HG03025 (cell line): Measurements from ENCODE around the gene SART3.

ENCODE experiments used
- ATAC-seq: cut with Tn5 transposase; IDR thresholded peaks from one replicate; pipeline ENCODE4 v1.9.1; 2021; ENCODE audit warnings: mild to moderate bottlenecking, moderate library complexity; ENCODE audit not compliant: unreplicated experiment, low FRiP score

SART3 gene

DNA sequence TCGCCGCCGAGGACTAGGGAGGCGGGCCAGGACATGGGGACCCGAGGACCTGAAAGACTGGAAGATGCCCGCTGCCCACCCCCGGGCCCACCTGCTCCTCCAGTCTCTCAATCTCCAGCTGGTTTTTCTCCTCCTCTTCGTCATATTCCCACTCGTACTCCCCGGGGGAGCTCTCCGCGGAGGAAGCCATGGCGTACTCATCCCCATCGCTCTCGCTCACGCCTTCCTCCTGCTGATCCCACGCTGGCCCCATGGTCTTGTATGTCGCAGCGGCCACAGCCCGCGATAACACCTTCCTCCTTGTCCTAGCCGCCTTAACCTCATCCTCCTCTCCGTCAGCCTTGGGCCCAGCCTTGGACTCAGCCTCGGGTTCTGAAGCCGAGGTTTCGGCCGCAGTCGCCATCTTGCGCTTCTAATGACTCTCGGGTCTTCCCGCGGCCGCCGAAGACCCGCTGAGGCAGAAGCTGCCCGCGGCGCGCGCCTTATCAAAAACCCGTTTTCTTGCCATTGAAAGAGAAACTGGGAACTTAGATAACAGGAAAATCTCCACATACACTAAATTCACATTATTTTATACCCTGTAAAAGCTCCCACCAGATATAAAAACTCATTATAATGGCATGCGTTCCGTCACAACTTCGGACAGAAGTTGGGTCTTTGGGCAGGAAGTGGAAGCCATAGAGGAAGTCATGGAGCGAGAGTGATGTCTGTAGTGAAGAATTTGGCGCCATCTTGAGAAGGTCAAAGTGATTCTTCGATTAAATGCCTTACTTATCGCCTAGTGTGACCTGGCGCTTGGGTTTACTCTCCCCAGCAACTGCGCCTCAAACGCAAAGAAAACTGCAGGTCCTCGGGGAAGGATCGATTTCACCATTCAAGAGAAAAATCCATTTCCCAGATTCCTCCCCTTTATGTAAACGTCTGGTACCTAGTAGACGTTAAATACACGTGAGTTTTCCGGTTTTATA, at the start of gene SART3:
Gene SART3 (minus strand): TSS at position 422 of the 968 bp plus-strand sequence. CDS start 19 bp downstream, at position 403.
- peak; percentile 37 for ATAC-seq

- ATAC-seq: no peak
These were observed 49.4 kb upstream of the SART3 start for GRCh38 chr12:108610336-108610815.

DNA sequence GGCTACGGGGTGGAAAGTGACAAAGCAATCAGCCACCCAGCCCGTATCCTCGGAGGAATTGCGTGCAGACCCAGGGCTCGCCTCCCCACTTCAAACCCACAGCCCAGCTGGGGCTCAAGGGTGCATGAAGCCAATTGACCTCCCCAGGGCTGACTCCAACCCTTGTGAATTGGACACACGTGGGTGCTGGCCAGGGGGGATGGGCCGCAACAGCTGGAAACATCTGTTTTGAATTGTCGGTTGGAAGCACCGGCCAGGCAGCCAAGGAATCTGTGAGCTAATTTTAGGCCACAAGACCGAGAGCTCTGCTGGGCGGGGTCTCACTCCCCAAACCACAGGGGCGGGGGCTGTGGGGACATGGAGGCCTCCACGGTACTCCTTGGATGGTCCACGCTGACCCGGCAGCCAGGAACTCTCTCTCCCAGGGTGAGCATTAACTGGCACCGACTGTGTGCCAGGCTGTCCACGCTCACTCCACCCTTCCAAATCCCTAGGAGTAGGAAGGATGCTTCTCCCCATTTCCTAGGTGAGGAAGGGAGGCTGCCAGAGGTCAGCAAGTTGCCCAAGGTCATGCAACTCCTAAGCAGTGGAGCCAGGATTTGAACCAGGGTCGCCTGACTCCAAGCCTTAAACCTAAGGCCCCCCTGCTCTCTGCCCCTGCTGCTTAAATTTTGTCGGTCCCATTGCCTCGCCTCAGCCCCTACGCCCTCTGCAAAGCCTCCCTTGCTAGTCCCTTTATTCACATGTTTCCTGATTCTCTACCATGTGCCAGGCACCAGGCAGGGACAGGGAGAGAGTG, 48.8 kb upstream of the SART3 start:
- ATAC-seq: no peak

DNA sequence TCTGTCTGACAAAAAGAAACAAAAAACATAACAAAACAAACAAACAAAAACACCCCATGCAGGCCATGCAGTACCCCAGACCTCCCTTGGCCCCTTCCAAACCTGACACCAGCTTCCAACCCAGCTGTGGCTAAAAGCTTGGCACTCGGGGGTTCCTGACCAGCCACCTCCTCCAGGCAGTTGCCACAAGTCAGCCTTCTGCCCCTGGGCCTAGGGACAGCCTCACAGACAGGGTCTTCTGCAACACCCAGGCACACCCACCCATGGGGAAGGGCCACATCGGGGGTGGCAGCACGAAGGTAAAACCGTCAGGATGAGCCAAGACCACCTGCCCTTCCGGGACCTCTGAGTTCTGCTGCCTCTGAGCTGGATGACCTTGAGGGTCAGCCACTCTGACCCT, 47.6 kb upstream of the SART3 start:
- no peak for ATAC-seq

DNA sequence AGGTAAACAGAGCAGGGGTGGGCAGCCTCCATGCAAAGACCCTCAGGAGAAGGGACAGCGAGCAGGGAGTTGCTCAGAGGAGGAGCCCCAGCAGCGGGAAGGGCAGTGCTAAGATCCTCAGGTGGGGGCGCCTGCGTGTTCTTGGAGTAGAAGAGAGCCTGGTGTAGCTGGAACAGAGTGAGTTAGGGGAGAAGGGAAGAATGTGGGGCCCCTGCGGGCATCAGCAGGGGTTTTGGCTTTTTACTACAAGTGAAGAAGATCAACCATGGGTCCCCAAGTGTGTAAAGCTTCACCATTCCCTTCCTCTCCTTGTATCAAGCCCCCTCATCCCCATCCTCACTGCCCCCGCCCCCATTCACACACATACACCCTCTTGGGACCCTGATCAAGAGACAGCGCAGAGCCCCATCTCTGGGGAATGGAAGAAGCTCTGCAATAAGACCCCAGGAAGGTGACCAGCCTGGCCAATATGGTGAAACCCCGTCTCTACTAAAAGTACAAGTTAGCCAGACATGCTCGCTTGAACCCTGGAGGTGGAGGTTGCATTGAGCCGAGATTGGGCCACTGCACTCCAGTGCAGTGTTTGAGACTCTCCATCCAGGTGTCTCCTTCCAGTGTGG, 47.1 kb upstream of the SART3 start:
- no peak for ATAC-seq

- ATAC-seq: no peak
These were observed 45.5 kb upstream of the SART3 start for GRCh38 chr12:108606492-108606891.

DNA sequence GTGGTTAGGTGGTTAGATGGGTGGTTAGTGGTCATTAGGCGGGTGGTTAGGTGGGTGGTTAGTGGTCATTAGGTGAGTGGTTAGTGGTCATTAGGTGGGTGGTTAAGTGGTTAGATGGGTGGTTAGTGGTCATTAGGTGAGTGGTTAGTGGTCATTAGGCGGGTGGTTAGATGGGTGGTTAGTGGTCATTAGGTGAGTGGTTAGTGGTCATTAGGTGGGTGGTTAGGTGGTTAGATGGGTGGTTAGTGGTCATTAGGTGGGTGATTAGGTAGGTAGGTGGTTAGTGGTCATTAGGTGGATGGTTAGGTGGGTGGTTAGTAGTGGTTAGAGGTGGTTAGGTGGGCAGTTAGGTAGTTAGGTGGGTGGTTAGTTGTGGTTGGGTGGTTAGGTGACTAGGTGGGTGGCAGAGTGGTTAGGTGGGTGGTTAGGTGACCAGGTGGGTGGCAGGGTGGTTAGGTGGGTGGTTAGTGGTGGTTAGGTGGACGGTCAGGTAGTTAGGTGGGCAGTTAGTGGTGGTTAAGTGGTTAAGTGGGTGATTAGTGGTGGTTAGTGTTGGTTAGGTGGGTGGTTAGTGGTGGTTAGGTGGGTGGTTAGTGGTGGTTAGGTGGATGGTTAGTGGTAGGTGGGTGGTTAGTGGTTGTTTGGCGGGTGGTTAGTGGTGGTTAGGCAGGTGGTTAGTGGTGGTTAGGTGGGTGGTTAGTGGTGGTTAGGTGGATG, 44.9 kb upstream of the SART3 start:
- no peak for ATAC-seq

DNA sequence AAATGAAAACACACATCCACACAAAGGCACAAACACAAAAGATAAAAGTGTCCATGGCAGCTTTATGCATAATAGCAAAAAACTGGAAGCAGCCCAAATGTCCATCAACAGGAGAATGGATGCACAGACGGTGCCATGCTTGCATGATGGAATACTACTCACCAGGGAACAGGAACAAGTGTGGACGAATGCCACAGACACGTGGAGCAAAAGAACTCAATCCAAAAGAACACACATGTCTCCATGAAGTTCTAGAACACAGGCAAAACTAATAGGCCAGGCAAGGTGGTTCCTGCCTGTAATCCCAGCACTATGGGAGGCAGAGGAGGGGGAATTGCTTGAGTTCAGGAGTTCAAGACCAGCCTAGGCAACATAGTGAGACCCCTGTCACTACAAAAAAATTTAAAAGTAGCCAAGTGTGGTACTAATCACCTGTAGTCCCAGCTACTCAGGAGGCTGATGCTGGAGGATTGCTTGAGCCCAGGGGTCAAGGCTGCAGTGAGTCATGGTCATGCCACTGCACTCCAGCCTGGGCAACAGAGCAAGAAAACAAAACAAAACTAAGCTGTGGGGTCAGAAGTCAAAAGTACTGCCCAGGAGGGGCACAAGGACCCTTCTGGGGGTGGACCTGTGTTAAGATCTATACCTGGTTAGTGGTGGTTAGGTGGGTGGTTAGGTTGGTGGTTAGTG, 44.2 kb upstream of the SART3 start:
- ATAC-seq: no peak

GRCh38 chr12:108604208-108604941, 43.4 kb upstream of the SART3 start:
- no peak for ATAC-seq

DNA sequence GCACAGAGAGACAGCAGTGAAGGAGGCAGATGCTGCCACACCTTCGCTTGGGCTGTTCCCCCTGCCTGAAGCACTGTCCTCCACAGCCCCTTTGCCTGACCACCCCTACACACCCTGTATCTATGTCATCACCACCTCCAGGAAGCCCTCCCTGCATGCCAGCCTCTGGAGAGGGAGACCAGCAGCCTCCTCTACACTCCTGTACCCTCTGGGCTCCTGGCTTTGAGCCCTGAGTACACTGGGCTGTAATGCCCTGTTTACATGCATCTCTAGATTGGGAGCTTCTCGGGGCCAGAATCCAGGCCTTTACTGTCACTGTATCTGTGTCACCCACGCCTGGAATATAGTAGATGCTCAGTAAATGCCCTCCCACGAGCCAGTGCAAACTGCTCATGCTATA, 42.8 kb upstream of the SART3 start:
- no peak for ATAC-seq

- no peak for ATAC-seq
These were observed 42.2 kb upstream of the SART3 start for GRCh38 chr12:108602976-108603704.

DNA sequence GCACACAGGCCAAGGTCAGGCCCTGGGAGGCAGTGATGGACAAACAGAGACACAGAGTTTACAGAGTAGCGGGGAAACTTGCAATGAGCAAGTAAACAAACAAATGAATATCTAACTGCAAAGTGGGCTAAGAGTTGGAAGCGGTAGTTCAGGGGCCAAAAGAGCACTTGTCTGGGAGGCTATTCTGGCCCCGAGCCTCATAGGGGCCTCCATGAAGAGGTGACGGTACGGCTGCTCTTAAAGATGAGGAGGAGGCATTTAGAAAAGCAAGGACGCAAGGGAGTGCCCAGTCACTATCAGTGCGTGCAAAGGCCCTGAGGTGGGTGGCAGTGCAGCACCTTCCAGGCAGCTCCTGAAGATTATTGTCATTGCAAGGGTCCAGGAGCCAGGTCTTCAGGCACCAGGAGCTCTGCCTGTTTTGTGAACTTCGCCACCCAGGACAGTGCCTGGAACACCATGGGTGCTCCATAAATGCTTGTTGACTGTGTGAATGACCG, 41.3 kb upstream of the SART3 start:
- ATAC-seq: no peak

- no peak for ATAC-seq
These were observed 39.7 kb upstream of the SART3 start for GRCh38 chr12:108600702-108601007.

DNA sequence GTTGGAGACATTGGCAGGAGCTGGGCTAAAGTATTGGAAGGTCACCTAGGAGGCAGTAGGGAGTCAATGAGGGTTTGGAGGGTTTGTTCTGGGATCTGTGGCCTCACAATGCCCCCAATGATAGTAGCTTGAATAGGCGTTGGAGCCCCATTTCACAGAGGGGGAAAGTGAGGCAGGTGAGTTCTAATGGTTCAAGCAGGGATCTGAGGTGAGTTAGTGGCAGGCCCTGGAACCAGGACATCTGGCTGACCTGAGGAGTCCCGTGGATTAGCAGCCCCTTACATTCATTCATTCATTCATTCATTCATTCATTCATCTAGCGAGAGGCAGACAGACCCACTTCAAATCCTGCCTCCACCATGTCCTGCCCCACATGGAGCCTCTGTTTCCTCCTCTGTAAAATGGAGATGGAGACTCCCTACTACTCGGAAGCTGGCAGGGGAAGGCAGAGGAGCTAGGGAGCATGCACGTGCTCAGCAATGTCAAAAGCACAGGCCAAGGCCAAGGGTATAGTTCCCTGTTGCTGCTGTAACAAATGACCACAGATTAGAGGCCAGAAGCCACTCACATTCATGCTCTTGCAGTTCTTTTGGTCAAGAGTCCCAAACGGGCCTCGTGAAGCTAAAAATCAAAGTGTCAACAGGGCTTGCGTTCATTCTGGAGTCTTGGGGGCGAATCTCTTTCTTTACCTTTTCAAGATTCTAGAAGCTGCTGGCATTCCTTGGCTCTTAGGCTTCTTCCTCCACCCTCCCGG, 39.2 kb upstream of the SART3 start:
- ATAC-seq: no peak

GRCh38 chr12:108599541-108599940, 38.6 kb upstream of the SART3 start:
- ATAC-seq: no peak

GRCh38 chr12:108598553-108599250, 37.7 kb upstream of the SART3 start:
- no peak for ATAC-seq
